Mesothelial cell of epicardium (in vitro differentiated cells): Measurements from ENCODE around the gene BAX. TPM values are rescaled to one million over a fixed set of nuclear protein-coding genes. Genes with fewer than 3 reads are reported as not detected.

Experiments used
- DNase-seq, 2 experiments: peaks; one replicate each; pipeline ENCODE4 v3.0.0; 2021; ENCODE audit warnings: low spot score in 2 of 2; ENCODE audit not compliant: unreplicated experiment in 2 of 2
- H3K27ac Mint-ChIP-seq: 2 replicates; pipeline ENCODE4 v1.8.0; 2021; ENCODE audit warnings: mixed read lengths
- H3K27me3 Mint-ChIP-seq: 2 replicates; pipeline ENCODE4 v1.8.0; 2021; ENCODE audit warnings: low read depth, mixed read lengths
- H3K36me3 Mint-ChIP-seq: 2 replicates; pipeline ENCODE4 v1.8.0; 2021; ENCODE audit warnings: mixed read lengths
- H3K4me1 Mint-ChIP-seq: 2 replicates; pipeline ENCODE4 v1.8.0; 2021; ENCODE audit warnings: mixed read lengths
- H3K4me3 Mint-ChIP-seq: 2 replicates; pipeline ENCODE4 v1.8.0; 2021; ENCODE audit warnings: mild to moderate bottlenecking, moderate library complexity, mixed read lengths
- H3K9me3 Mint-ChIP-seq: 2 replicates; pipeline ENCODE4 v1.8.0; 2021; ENCODE audit warnings: mixed read lengths
- CTCF ChIP-seq: fragments of 200-600 bp; sonication (generic); IDR thresholded peaks from one replicate; pipeline ENCODE4 v1.5.0; 2021; ENCODE audit warnings: antibody characterized with exemption; ENCODE audit not compliant: unreplicated experiment
- total RNA-seq: library from RNA; stranded (reverse); gene quantifications from 3 replicates; pipeline ENCODE4 v1.2.1, GENCODE V29; 2021

The BAX gene
- total RNA-seq, 1 donor from 2014 or later: 119 TPM

GRCh38 chr19:48938256-48938655 is 16.4 kb upstream of the BAX start:
- Mint-ChIP-seq H3K36me3 (peaks cover 25% of the 10 kb centered on the region), H3K27ac (no peak overlapping the region), H3K4me3 (no peak overlapping the region), H3K4me1 (peaks cover 16% of the 10 kb centered on the region), H3K27me3 (peaks cover 2% of the 10 kb centered on the region), H3K9me3 (peaks cover 5% of the 10 kb centered on the region)
- TF ChIP-seq CTCF: no peak
- no peak for DNase-seq

GRCh38 chr19:48940902-48941301 is 13.8 kb upstream of the BAX start:
- H3K9me3 Mint-ChIP-seq: peaks cover 5% of the 10 kb centered on the region
- H3K4me1 Mint-ChIP-seq: no peaks in the 10 kb centered on the region
- no peak overlapping the region for H3K4me3 Mint-ChIP-seq
- no peaks in the 10 kb centered on the region for H3K27me3 Mint-ChIP-seq
- H3K36me3 Mint-ChIP-seq: peaks cover 25% of the 10 kb centered on the region
- DNase-seq: no peak
- TF ChIP-seq CTCF: no peak
- no peak overlapping the region for H3K27ac Mint-ChIP-seq

GRCh38 chr19:48943081-48943480 is 11.6 kb upstream of the BAX start:
- H3K4me1 Mint-ChIP-seq: no peaks in the 10 kb centered on the region
- peaks cover 5% of the 10 kb centered on the region for H3K9me3 Mint-ChIP-seq
- TF ChIP-seq CTCF: no peak
- peaks cover 23% of the 10 kb centered on the region for H3K36me3 Mint-ChIP-seq
- no peak overlapping the region for H3K27ac Mint-ChIP-seq
- DNase-seq: no peak
- no peak overlapping the region for H3K4me3 Mint-ChIP-seq
- no peaks in the 10 kb centered on the region for H3K27me3 Mint-ChIP-seq

- Mint-ChIP-seq H3K27ac (no peak overlapping the region), H3K4me1 (no peaks in the 10 kb centered on the region), H3K27me3 (no peaks in the 10 kb centered on the region), H3K36me3 (peaks cover 12% of the 10 kb centered on the region), H3K9me3 (peaks cover 8% of the 10 kb centered on the region), H3K4me3 (no peak overlapping the region)
- no peak for TF ChIP-seq CTCF
- DNase-seq: no peak
These were observed 9.3 kb upstream of the BAX start for GRCh38 chr19:48945415-48945814.

GRCh38 chr19:48945817-48946216 is 8.9 kb upstream of the BAX start:
- H3K4me1 Mint-ChIP-seq: no peaks in the 10 kb centered on the region
- DNase-seq: no peak
- no peak overlapping the region for H3K27ac Mint-ChIP-seq
- H3K9me3 Mint-ChIP-seq: peaks cover 8% of the 10 kb centered on the region
- H3K4me3 Mint-ChIP-seq: no peak overlapping the region
- peaks cover 8% of the 10 kb centered on the region for H3K36me3 Mint-ChIP-seq
- no peaks in the 10 kb centered on the region for H3K27me3 Mint-ChIP-seq
- TF ChIP-seq CTCF: no peak
